ES-I3 (cell line): ENCODE data around the gene RBBP8NL.

Source experiments
- H3K36me3 ChIP-seq: 2 replicates; pipeline ENCODE4 v1.6.1; 2013; ENCODE audit warnings: mild to moderate bottlenecking, low read length, control low read depth, moderate library complexity; ENCODE audit not compliant: insufficient read depth
- H3K4me1 ChIP-seq: 2 replicates; pipeline ENCODE4 v1.6.1; 2013; ENCODE audit warnings: mild to moderate bottlenecking, control low read depth, low read length; ENCODE audit not compliant: insufficient read depth
- H3K9ac ChIP-seq: 2 replicates; pipeline ENCODE4 v1.6.1; 2013; ENCODE audit warnings: low read depth, mild to moderate bottlenecking, low read length, moderate library complexity
- H3K9me3 ChIP-seq: 2 replicates; pipeline ENCODE4 v1.6.1; 2013; ENCODE audit warnings: mild to moderate bottlenecking, low read length, moderate library complexity; ENCODE audit not compliant: control insufficient read depth, insufficient read depth

The RBBP8NL gene

GRCh38 chr20:62412194-62413024 lies 14.9 kb downstream of the RBBP8NL start:
- Histone ChIP-seq H3K9me3 (no peaks in the 10 kb centered on the region), H3K36me3 (no peaks in the 10 kb centered on the region), H3K9ac (no peak overlapping the region), H3K4me1 (no peaks in the 10 kb centered on the region; the same call in 1 of the 2 replicates)

DNA sequence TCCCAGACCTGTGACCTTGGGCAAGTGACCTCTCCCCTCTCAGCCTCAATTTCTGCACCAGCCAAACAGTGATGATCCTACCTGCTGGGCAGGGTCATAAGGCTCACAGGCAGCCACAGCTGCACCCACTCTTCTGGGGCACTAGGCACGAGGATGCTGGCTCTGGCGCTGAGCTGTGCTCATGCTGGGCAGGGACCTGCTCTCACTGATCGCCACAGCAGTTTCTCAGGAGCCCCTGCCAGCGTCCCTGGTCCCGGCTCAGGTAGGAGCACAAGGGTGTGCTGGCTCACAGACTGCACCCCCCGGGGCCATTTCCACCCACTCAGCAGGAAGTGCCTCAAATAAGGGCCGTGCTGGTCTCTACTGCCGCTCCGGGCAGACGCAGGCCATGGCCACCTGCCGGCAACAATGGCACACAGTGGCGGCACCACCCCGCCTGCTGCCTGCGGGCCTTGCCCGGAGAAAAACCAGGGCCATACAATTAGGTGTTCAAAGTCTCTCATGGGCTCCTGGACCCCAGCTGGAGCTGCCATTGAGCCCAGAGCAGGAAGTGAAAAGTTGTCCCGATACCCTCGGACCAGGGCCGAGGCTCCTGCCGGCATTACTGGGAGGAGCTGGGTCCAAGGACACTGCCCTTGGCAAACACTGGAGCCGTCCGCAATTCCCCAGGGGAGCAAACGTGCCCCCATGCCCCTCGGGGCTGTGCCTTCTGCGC lies 15.7 kb downstream of the RBBP8NL start:
- no peaks in the 10 kb centered on the region; the same call in 1 of the 2 replicates for H3K4me1 ChIP-seq
- H3K9ac ChIP-seq: no peak overlapping the region
- H3K36me3 ChIP-seq: no peaks in the 10 kb centered on the region
- H3K9me3 ChIP-seq: no peaks in the 10 kb centered on the region

GRCh38 chr20:62410746-62411478 lies 16.4 kb downstream of the RBBP8NL start:
- Histone ChIP-seq H3K4me1 (no peaks in the 10 kb centered on the region; the same call in 1 of the 2 replicates), H3K9me3 (no peaks in the 10 kb centered on the region), H3K36me3 (no peaks in the 10 kb centered on the region), H3K9ac (no peak overlapping the region)

DNA sequence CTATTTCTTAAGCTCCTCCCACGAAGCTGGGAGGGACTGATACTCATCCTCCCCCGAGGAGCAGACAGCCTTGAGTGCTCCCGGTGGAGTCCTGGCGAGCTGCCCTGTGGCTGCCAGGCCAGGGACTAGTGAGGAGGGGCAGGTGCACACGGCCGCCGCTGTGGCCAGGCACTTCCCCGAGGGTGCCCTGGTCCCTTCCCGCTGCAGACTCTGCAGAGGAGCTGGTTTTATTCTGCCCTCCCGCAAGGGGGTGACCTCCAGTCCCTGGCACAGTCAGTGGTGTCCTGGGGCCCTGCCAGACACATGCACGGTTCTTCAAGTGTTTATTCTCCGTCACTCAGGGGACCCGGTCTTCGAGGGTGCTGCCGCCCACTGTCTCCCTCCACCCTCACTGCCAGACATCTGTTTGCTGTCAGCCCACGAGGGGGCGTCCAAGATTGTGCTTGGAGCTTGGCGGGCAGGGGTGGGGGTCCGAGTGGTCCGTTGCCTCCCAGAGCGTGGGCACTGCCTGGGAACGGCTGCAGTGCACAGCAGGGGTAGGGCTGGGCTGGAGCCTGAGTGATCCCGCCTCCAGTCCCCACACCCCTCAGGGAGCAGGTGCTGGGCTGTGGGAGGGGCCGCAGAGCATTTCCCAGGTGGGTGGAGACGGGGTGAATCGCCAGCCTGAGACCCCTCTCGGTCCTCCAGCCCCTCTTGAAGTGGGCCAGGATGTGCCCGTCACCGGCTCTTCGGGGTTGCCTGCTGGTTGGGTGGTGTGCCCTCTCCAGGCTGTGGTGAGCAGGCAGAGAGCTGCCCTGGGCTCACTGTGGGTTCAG lies 17.2 kb downstream of the RBBP8NL start:
- no peaks in the 10 kb centered on the region for H3K36me3 ChIP-seq
- H3K9ac ChIP-seq: no peak overlapping the region
- H3K4me1 ChIP-seq: no peaks in the 10 kb centered on the region; the same call in 1 of the 2 replicates
- no peaks in the 10 kb centered on the region for H3K9me3 ChIP-seq

DNA sequence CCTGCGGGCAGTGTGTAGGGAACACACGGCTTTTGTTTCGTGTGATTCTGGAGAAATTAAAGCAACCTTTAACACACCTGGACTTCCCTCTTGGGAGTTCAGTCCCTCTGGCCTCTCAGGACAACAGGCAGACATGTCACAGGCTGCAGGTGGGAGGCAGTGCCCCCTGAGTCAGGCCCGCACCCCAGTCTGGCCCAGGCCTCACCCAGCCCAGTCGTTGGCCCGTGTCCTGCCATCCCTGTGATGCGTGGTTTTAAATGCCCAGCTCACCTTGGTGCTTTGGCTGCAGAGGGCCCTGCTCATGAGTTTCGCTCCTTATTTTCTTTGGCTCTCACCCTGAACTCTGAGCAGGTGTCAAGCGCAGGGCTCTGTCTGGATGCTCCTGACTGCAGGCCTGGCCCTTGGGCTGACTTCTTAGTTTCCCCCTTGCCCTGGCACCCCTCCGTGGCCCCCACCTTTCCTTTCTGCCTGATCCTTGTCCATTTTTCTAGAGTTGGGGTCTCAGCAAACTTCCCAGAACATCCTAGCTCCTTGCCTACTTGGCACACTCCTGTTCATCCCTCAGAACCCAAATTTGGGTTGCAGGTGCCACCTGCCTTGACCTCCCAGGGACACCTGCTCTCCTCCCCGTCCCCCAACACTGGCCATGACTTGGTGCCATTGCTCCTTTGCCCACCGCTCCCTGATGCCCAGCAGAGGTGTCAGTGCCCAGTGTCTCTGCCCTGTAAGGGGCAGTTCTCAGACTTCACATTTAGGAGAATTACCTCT lies 18.1 kb downstream of the RBBP8NL start:
- H3K36me3 ChIP-seq: no peaks in the 10 kb centered on the region

DNA sequence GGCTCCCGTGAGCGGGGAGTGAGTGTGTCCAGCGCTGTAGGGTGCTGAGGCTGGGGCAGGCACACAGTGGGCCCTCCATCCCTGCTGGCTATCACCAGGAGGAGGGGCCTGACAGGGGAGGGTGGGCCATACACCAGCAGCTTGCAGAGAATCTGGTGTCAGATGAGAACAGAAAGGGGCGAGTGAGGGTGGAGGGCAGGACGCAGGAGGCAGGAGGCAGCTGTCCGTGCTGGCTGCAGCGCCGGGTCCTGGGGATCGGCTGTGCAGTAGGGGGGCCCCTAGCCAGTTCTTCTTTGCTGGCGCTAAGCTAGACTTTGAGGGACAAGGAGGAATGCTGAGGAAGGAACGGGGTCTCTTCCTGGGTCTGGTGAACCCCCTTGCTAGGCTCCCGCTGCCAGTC lies 18.7 kb downstream of the RBBP8NL start:
- Histone ChIP-seq H3K9ac (no peak overlapping the region), H3K36me3 (no peaks in the 10 kb centered on the region), H3K9me3 (no peaks in the 10 kb centered on the region), H3K4me1 (no peaks in the 10 kb centered on the region; the same call in 1 of the 2 replicates)

More for the DNA sequence above, 18.1 kb downstream of the RBBP8NL start:
- no peaks in the 10 kb centered on the region for H3K9me3 ChIP-seq
- H3K4me1 ChIP-seq: no peaks in the 10 kb centered on the region; the same call in 1 of the 2 replicates
- H3K9ac ChIP-seq: no peak overlapping the region

DNA sequence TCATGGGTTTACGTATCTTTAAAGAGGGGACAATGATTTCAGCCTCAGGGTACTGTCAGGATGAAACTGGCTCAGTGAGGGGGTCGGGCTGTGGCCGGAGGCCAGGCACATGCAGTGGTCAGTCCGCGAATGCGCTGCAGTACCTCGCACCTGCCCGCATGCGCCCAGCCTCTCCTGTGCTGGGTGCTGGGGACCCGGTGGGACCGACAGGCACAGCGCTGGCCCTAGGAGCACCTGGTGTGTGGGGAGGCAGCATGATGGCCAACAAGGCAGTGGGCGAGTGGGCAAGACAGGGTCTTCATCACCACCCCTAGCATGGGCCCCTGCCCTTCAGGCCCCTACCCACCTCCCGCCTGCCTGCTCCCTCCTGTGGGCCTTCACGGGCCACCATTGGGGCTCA lies 19.3 kb downstream of the RBBP8NL start:
- H3K4me1 ChIP-seq: no peaks in the 10 kb centered on the region; the same call in 1 of the 2 replicates
- no peaks in the 10 kb centered on the region for H3K36me3 ChIP-seq
- no peak overlapping the region for H3K9ac ChIP-seq
- no peaks in the 10 kb centered on the region for H3K9me3 ChIP-seq

GRCh38 chr20:62407221-62407992 lies 19.9 kb downstream of the RBBP8NL start, which contains the start of gene CABLES2:
CABLES2 (minus strand) TSS chr20:62407285; CDS start chr20:62407276, 9 bp downstream.
- peak within 1 kb of the TSS; percentile 52 for H3K9ac ChIP-seq
- H3K4me1 ChIP-seq: no peaks in the 10 kb centered on the region; the same call in 1 of the 2 replicates

GRCh38 chr20:62406635-62407176 lies 20.6 kb downstream of the RBBP8NL start:
- Histone ChIP-seq H3K4me1 (no peaks in the 10 kb centered on the region; the same call in 1 of the 2 replicates), H3K9ac (peak overlapping the region; percentile 52), H3K36me3 (no peaks in the 10 kb centered on the region), H3K9me3 (no peaks in the 10 kb centered on the region)

More at GRCh38 chr20:62407221-62407992, 19.9 kb downstream of the RBBP8NL start, which contains the start of gene CABLES2:
- H3K9me3 ChIP-seq: no peaks in the 10 kb centered on the region
- H3K36me3 ChIP-seq: no peaks in the 10 kb centered on the region

DNA sequence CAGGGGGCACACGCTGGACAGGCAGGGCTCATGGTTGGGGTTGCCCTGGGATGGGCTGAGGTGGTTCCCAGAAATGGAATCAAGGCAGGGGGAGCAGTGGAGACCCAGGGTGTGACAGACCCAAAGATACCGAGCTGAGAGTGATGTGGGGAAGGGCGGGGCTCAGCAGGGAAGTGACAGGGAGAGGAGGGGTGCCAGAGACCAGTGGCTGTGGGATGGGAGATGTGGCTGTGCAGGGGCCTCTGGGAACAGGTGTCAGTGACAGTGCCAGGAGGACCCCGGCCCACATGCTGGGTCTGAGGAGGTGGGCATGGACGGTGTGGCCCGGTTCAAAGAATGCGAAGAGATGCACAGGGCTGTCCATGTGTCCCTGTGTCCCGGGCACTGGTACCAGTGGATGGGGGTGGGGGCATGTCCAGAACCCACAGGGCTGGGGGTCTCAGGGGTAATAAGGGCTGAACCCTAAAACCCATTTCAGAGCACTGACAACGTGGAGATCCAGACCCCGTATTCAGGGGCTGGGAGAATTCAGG lies 21.3 kb downstream of the RBBP8NL start:
- Histone ChIP-seq H3K36me3 (no peaks in the 10 kb centered on the region), H3K4me1 (no peaks in the 10 kb centered on the region; the same call in 1 of the 2 replicates), H3K9me3 (no peaks in the 10 kb centered on the region), H3K9ac (peak overlapping the region; percentile 52; the same call in 1 of the 2 replicates)

GRCh38 chr20:62405108-62405980 lies 22.0 kb downstream of the RBBP8NL start:
- Histone ChIP-seq H3K9ac (no peak overlapping the region), H3K4me1 (no peaks in the 10 kb centered on the region; the same call in 1 of the 2 replicates), H3K9me3 (no peaks in the 10 kb centered on the region), H3K36me3 (no peaks in the 10 kb centered on the region)
